Muscle of leg (tissue), 11 donors: ENCODE results near the gene NFIL3. TPM values are rescaled to one million over a fixed set of nuclear protein-coding genes. Genes with fewer than 3 reads are reported as not detected.
"Not testable (repeated sequence)": the region's sequence is repeated elsewhere in the genome, so short reads cannot be mapped to it uniquely, and the experiment has no call there.

Experiments
- DNase-seq: peaks from one replicate; pipeline ENCODE4 v3.0.0; 2013
- H3K27ac ChIP-seq: one replicate; pipeline ENCODE4 v1.5.1; 2013; ENCODE audit warnings: mild to moderate bottlenecking, low read length, control low read depth
- H3K27me3 ChIP-seq: one replicate; pipeline ENCODE4 v1.6.1; 2013; ENCODE audit warnings: low read length; ENCODE audit not compliant: control insufficient read depth, insufficient read depth
- H3K36me3 ChIP-seq: one replicate; pipeline ENCODE4 v1.6.1; 2013; ENCODE audit warnings: low read length; ENCODE audit not compliant: control insufficient read depth, insufficient read depth
- H3K4me1 ChIP-seq: one replicate; pipeline ENCODE4 v1.6.1; 2013; ENCODE audit warnings: low read length; ENCODE audit not compliant: control insufficient read depth, insufficient read depth
- H3K4me3 ChIP-seq: one replicate; pipeline ENCODE4 v1.5.1; 2013; ENCODE audit warnings: low read length, control low read depth
- H3K9me3 ChIP-seq: replicated peaks from 2 replicates; pipeline ENCODE4 v1.6.1; 2013; ENCODE audit warnings: low read depth, low read length; ENCODE audit not compliant: control insufficient read depth
- WGBS: methylation state at CpG from one replicate; pipeline ENCODE4 v1.1.5; 2013; ENCODE audit warnings: missing lambda C conversion rate; ENCODE audit not compliant: insufficient coverage; 5-methylcytosine and 5-hydroxymethylcytosine counted together
- polyA plus RNA-seq, 8 donors: library from polyadenylated mRNA; unstranded; fragments of 120-200 nt; gene quantifications; one replicate each; pipeline versions ENCODE4 v1.2.1 to v1.2.3, GENCODE V29; 2013; ENCODE audit warnings: inconsistent platforms in 1 of 8, low replicate concordance in 1 of 8; ENCODE audit not compliant: insufficient read length in 8 of 8, insufficient read depth in 1 of 8
- total RNA-seq: library from RNA; stranded (reverse); fragments of 120-200 nt; gene quantifications from one replicate; pipeline ENCODE4 v1.2.4, GENCODE V29; 2013

NFIL3 gene
- total and polyA plus RNA-seq, 9 donors = 12.8 to 26.1 (median 23.4) TPM

GRCh38 chr9:91382298-91382697 lies 41.3 kb downstream of the NFIL3 start:
- H3K36me3 ChIP-seq = no peaks in the 10 kb centered on the region
- H3K4me3 ChIP-seq = no peak overlapping the region
- no peaks in the 10 kb centered on the region for H3K27me3 ChIP-seq
- no peaks in the 10 kb centered on the region for H3K9me3 ChIP-seq
- no peak for DNase-seq
- H3K4me1 ChIP-seq = no peaks in the 10 kb centered on the region
- 83% methylated on average over 1 of the region's 4 CpGs for WGBS
- no peak overlapping the region for H3K27ac ChIP-seq

DNA sequence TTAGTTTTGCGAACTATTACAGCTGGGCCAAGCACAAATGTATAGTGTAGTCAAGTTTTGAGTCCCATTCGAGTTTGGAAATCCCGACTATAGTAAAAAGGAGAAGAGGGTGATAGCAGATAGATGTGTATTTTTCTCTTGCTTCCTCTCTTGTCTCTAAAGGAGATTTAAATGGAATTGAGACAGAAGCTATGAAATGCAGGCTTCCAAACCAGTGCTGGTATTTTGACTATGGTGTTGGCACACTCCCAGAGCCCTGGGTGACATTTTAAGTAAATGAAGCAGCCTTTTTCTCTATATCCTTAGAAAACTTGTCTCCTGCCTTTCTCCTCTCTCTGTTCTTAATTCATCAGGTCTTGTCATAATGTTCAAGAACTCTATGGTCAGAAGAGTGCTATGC lies 44.2 kb downstream of the NFIL3 start:
- WGBS = no CpG with 5 or more reads among the region's 3 CpGs
- Histone ChIP-seq H3K4me1 (no peaks in the 10 kb centered on the region), H3K9me3 (no peaks in the 10 kb centered on the region), H3K27me3 (no peaks in the 10 kb centered on the region), H3K36me3 (no peaks in the 10 kb centered on the region), H3K27ac (no peak overlapping the region), H3K4me3 (no peak overlapping the region)
- no peak for DNase-seq

DNA sequence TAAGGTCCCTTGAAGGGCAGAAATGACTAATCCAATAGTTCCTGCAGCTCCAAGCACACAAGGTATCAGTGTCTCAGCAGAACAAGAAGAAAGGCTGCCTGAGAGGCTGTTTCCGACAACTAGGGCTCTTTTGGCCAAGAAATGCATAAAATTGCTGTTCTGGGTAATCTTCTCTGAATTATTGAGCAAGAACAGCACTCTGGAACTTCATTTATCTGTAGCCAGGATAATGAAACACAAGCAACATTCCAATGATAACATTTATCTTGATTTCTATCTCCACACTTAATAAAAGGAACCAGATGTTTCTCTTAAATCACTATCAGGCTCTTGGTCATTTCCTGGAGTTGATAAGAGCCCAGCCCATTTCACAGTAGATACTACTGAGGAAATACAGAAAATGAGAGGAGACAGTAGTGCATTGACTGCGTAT lies 44.9 kb downstream of the NFIL3 start:
- H3K4me1 ChIP-seq = no peaks in the 10 kb centered on the region
- no CpG with 5 or more reads among the region's 2 CpGs for WGBS
- H3K9me3 ChIP-seq = no peaks in the 10 kb centered on the region
- no peak overlapping the region for H3K27ac ChIP-seq
- H3K4me3 ChIP-seq = no peak overlapping the region
- no peaks in the 10 kb centered on the region for H3K36me3 ChIP-seq
- H3K27me3 ChIP-seq = no peaks in the 10 kb centered on the region
- DNase-seq = no peak

DNA sequence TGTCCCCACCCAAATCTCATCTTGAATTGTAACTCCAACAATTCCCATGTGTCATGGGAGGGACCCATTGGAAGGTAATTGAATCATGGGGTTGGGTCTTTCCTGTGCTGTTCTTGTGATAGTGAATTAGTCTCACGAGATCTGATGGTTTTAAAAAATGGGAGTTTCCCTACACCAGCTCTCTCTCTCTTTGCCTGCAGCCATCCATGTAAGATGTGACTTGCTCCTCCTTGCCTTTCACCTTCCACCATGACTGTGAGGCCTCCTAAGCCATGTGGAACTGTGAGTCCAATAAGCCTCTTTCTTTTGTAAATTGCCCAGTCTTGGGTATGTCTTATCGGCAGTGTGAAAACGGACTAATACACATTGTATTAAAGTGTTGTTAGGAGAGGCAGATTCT lies 45.6 kb downstream of the NFIL3 start:
- H3K27ac ChIP-seq, H3K4me1 ChIP-seq, H3K9me3 ChIP-seq, DNase-seq, H3K27me3 ChIP-seq, H3K36me3 ChIP-seq, H3K4me3 ChIP-seq: not testable (repeated sequence)
- no CpG with 5 or more reads among the region's 3 CpGs for WGBS

DNA sequence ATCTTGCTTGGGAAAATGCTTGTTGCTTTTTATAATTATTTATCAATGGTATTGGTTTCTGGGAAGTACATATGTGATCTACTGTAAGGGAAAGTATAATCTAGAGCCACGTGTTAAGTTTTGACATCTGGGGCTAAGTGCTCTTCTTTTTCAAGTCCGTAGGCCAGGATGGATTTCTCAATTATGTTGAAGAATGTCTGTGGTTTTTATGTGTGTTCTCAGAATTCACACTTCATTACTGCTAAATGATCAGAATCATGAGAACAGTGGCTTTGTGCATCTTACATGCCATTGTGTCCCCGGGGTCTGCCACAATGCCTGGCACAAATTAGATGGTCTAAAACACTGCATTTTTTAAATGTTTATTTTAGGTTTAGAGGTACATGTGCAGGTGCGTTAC lies 47.4 kb downstream of the NFIL3 start:
- Histone ChIP-seq H3K9me3 (no peaks in the 10 kb centered on the region), H3K27me3 (no peaks in the 10 kb centered on the region), H3K4me3 (no peak overlapping the region), H3K4me1 (no peaks in the 10 kb centered on the region), H3K36me3 (no peaks in the 10 kb centered on the region), H3K27ac (no peak overlapping the region)
- no peak for DNase-seq
- WGBS = 83% methylated on average over 1 of the region's 4 CpGs

GRCh38 chr9:91374939-91375338 lies 48.7 kb downstream of the NFIL3 start:
- DNase-seq = no peak
- Histone ChIP-seq H3K4me3 (no peak overlapping the region), H3K9me3 (no peaks in the 10 kb centered on the region), H3K36me3 (no peaks in the 10 kb centered on the region), H3K4me1 (no peaks in the 10 kb centered on the region), H3K27me3 (no peaks in the 10 kb centered on the region), H3K27ac (no peak overlapping the region)
- no CpG with 5 or more reads among the region's 3 CpGs for WGBS

- H3K4me1 ChIP-seq = no peaks in the 10 kb centered on the region
- 33% methylated on average over 1 of the region's 1 CpG for WGBS
- DNase-seq = no peak
- no peaks in the 10 kb centered on the region for H3K36me3 ChIP-seq
- no peaks in the 10 kb centered on the region for H3K9me3 ChIP-seq
- H3K27me3 ChIP-seq = no peaks in the 10 kb centered on the region
- H3K27ac ChIP-seq = no peak overlapping the region
- no peak overlapping the region for H3K4me3 ChIP-seq
Observed at GRCh38 chr9:91371894-91372293, 51.7 kb downstream of the NFIL3 start.

GRCh38 chr9:91370006-91370405 lies 53.6 kb downstream of the NFIL3 start:
- no CpG with 5 or more reads among the region's 3 CpGs for WGBS

DNA sequence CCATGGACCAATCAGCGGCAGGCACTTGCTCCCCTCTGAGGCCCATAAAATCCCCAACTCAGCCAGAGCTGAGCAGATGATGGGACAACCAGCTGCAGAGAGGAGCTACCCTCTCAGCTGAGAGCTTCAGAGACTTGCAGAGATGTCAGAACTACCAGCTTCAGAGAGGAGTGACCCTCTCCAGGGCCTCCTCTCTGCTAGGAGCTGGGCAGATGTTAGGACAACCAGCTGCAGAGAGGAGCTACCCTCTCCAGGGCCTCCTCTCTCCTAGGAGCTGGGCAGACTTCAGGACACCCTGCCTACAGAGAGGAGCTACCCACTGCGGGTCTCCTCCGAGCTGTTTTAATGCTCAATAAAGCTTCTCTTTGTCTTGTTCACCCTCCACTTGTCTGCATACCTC lies 58.9 kb downstream of the NFIL3 start:
- no peaks in the 10 kb centered on the region for H3K9me3 ChIP-seq
- H3K4me1 ChIP-seq = peaks cover 10% of the 10 kb centered on the region
- no peaks in the 10 kb centered on the region for H3K27me3 ChIP-seq
- 83% methylated on average over 2 of the region's 3 CpGs for WGBS
- no peak for DNase-seq
- no peaks in the 10 kb centered on the region for H3K36me3 ChIP-seq
- H3K27ac ChIP-seq = no peak overlapping the region
- no peak overlapping the region for H3K4me3 ChIP-seq

More at GRCh38 chr9:91370006-91370405, 53.6 kb downstream of the NFIL3 start:
- H3K36me3 ChIP-seq, H3K4me3 ChIP-seq, H3K27ac ChIP-seq, H3K4me1 ChIP-seq, H3K27me3 ChIP-seq, DNase-seq, H3K9me3 ChIP-seq: not testable (repeated sequence)

DNA sequence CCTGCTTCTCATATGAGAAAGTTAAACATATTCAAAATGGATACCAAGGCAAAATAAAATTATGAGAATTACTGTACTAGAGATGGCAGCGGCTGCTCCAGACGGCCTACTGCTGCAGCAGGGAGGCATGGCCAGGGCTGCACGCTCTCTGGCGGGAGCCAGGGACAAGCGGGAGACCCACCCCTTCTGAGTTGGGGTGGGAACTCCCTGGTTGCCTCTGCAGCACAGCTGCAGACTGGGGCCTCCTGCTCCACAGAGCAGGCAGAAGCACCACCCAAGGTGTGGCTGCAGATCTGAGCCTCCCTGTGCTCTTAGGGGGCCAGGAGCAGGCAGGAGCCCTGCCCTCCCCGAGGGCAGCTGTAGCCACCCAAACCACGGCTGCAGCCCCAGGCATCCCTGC lies 59.6 kb downstream of the NFIL3 start:
- Histone ChIP-seq H3K27ac (no peak overlapping the region), H3K4me3 (no peak overlapping the region), H3K9me3 (no peaks in the 10 kb centered on the region), H3K36me3 (no peaks in the 10 kb centered on the region), H3K4me1 (peaks cover 10% of the 10 kb centered on the region), H3K27me3 (no peaks in the 10 kb centered on the region)
- 85% methylated on average over 5 of the region's 7 CpGs for WGBS
- DNase-seq = no peak

DNA sequence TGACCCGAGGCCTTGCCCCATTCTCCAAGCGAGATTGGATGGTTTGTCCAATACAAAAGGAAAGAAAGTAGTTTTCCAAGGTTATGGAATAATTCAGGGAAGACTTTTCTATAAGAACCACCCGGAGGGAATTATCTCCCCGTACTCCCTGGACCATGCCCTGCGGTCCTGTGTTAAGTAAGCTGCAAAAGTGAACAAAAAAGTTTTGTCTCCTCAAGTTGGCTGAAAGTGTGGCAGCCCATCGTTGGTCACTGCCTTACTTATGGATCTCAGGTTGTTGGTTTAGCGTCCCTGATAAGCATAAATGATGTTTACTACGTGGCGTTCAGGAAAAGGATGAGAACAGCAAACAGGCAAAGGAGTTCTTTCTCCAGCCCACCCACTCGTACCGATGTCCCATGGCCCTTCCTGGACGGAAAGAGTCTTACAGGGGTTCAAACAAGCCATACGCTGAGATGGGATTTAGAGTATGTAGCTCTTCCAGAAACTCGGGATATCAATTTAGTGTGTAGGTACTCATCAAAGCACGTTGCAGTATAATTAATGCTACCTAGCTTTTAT lies 61.5 kb downstream of the NFIL3 start:
- H3K4me3 ChIP-seq = peak overlapping the region; percentile 31
- H3K27me3 ChIP-seq = no peaks in the 10 kb centered on the region
- H3K9me3 ChIP-seq = no peaks in the 10 kb centered on the region
- WGBS = 65% methylated on average over 4 of the region's 15 CpGs
- H3K4me1 ChIP-seq = peaks cover 10% of the 10 kb centered on the region
- no peaks in the 10 kb centered on the region for H3K36me3 ChIP-seq
- no peak for DNase-seq
- peak overlapping the region; percentile 47 for H3K27ac ChIP-seq
